ENCODE results near the gene PLA2G4F.

Gene PLA2G4F

GRCh38 chr15:42156243-42156922, at the start of gene PLA2G4F:
Gene PLA2G4F, minus strand, starts transcription at chr15:42156636. Its CDS starts 87 bp downstream, at chr15:42156549.
- no peak for TF ChIP-seq CTCF (IDR thresholded peaks at IDR 0.05; ENCODE audit: borderline replicate concordance, control extremely low read depth, extremely low read depth, insufficient read depth, missing control alignments)
- DNase-seq (ENCODE audit: low spot score): no peak
- in situ Hi-C loops (cut with MboI; ENCODE audit: low sequenced_read_pairs, unreplicated experiment): no loop called here

- TF ChIP-seq CTCF (IDR thresholded peaks at IDR 0.05; ENCODE audit: borderline replicate concordance, control extremely low read depth, extremely low read depth, insufficient read depth, missing control alignments): no peak
- in situ Hi-C loops (cut with MboI; ENCODE audit: low sequenced_read_pairs, unreplicated experiment): no loop called here
- DNase-seq (ENCODE audit: low spot score): no peak
These were observed 47.5 kb upstream of the PLA2G4F start for GRCh38 chr15:42203891-42204290.

- TF ChIP-seq CTCF (IDR thresholded peaks at IDR 0.05; ENCODE audit: borderline replicate concordance, control extremely low read depth, extremely low read depth, insufficient read depth, missing control alignments): no peak
- in situ Hi-C loops (cut with MboI; ENCODE audit: low sequenced_read_pairs, unreplicated experiment): no loop called here
- no peak for DNase-seq (ENCODE audit: low spot score)
These were observed 46.2 kb upstream of the PLA2G4F start for GRCh38 chr15:42202653-42203052.

GRCh38 chr15:42201801-42202200, 45.4 kb upstream of the PLA2G4F start:
- in situ Hi-C loops (cut with MboI; ENCODE audit: low sequenced_read_pairs, unreplicated experiment): no loop called here
- TF ChIP-seq CTCF (IDR thresholded peaks at IDR 0.05; ENCODE audit: borderline replicate concordance, control extremely low read depth, extremely low read depth, insufficient read depth, missing control alignments): no peak
- DNase-seq (ENCODE audit: low spot score): no peak

GRCh38 chr15:42199126-42199525, 42.7 kb upstream of the PLA2G4F start:
- in situ Hi-C loops (cut with MboI; ENCODE audit: low sequenced_read_pairs, unreplicated experiment): no loop called here
- DNase-seq (ENCODE audit: low spot score): no peak
- TF ChIP-seq CTCF (IDR thresholded peaks at IDR 0.05; ENCODE audit: borderline replicate concordance, control extremely low read depth, extremely low read depth, insufficient read depth, missing control alignments): no peak

- DNase-seq (ENCODE audit: low spot score): no peak
- in situ Hi-C loops (cut with MboI; ENCODE audit: low sequenced_read_pairs, unreplicated experiment): no loop called here
- TF ChIP-seq CTCF (IDR thresholded peaks at IDR 0.05; ENCODE audit: borderline replicate concordance, control extremely low read depth, extremely low read depth, insufficient read depth, missing control alignments): no peak
These were observed 42.1 kb upstream of the PLA2G4F start for GRCh38 chr15:42198516-42198915.

All from GM13976 (cell line).